H1 (cell line): ENCODE measurements around the gene KCNAB2. TPM values are rescaled to one million over a fixed set of nuclear protein-coding genes. Genes with fewer than 3 reads are reported as not detected.

ENCODE experiments used
- ASH2L ChIP-seq: fragments of 200-600, 300-600 bp; sonication (generic); IDR thresholded peaks from one replicate; pipeline ENCODE4 v1.7.1; 2017; ENCODE audit warnings: low read length
- BACH1 ChIP-seq: IDR thresholded peaks from 2 replicates; pipeline ENCODE4 v1.6.1; 2012; ENCODE audit warnings: low read length, improper control_type of control experiment
- CBX8 ChIP-seq: fragments of 300-800, 300-1000 bp; sonication (generic); IDR thresholded peaks from 2 replicates; pipeline ENCODE4 v1.7.1; 2016; ENCODE audit warnings: low read depth, low read length, borderline replicate concordance
- CEBPB ChIP-seq: IDR thresholded peaks from 2 replicates; pipeline ENCODE4 v1.6.1; 2012; ENCODE audit warnings: low read depth, low read length
- CHD1 ChIP-seq: IDR thresholded peaks from 2 replicates; pipeline ENCODE4 v1.6.1; 2012; ENCODE audit warnings: low read depth, low read length, improper control_type of control experiment
- CHD2 ChIP-seq: IDR thresholded peaks from 2 replicates; pipeline ENCODE4 v1.6.1; 2012; ENCODE audit warnings: low read length, improper control_type of control experiment
- CHD7 ChIP-seq: fragments of 300-600 bp; sonication (generic); IDR thresholded peaks from 2 replicates; pipeline ENCODE4 v1.7.1; 2012; ENCODE audit warnings: low read length, moderate library complexity, mild to moderate bottlenecking, inconsistent platforms; ENCODE audit not compliant: insufficient replicate concordance
- MAFK ChIP-seq: IDR thresholded peaks from 2 replicates; pipeline ENCODE4 v1.6.1; 2012; ENCODE audit warnings: low read depth, mild to moderate bottlenecking, improper control_type of control experiment, low read length
- MAX ChIP-seq: IDR thresholded peaks from 2 replicates; pipeline ENCODE4 v1.6.1; 2012; ENCODE audit warnings: inconsistent platforms
- NRF1 ChIP-seq: IDR thresholded peaks from 2 replicates; pipeline ENCODE4 v1.6.1; 2011; ENCODE audit warnings: mild to moderate bottlenecking, low read depth, low read length, improper control_type of control experiment
- RNF2 ChIP-seq: fragments of 200-900, 300-1000 bp; sonication (generic); IDR thresholded peaks from 2 replicates; pipeline ENCODE4 v1.7.1; 2016; ENCODE audit warnings: borderline replicate concordance, low read depth, mild to moderate bottlenecking, antibody characterized with exemption, low read length; ENCODE audit not compliant: poor library complexity, severe bottlenecking; ENCODE audit errors: missing control alignments
- TBP ChIP-seq: IDR thresholded peaks from 2 replicates; pipeline ENCODE4 v1.6.1; 2011; ENCODE audit warnings: low read depth, low read length, improper control_type of control experiment
- TCF12 ChIP-seq: IDR thresholded peaks from 2 replicates; pipeline ENCODE4 v1.6.1; 2011; ENCODE audit warnings: low read depth, mild to moderate bottlenecking, low read length
- polyA plus RNA-seq, 7 experiments: library from polyadenylated mRNA; depleted of rRNA in 3 of 7; stranded (reverse) in 5 of 7; unstranded in 2 of 7; fragments of >200 nt in 5 of 7; fragments of 200-250 nt in 2 of 7; gene quantifications; 1 replicate in 5 of 7; 2 replicates in 1 of 7; 4 replicates in 1 of 7; pipeline versions ENCODE4 v1.2.1 to v1.2.3, GENCODE V29; 2011 to 2013; ENCODE audit warnings: missing spikeins in 2 of 7, mixed read lengths in 2 of 7
- total RNA-seq: library from RNA; stranded (reverse); fragmentation: NEBNext Ultra II Directional; extraction: Animal tissue kit (Norgen Biotek cat#: 25700); gene quantifications from 2 replicates; pipeline ENCODE4 v1.2.1, GENCODE V29; 2021

KCNAB2 gene
- total and polyA plus RNA-seq, 2 of the 8 experiments (the other 6 are each of a cell fraction or from before 2014, with no cell fraction given), result 4.5 to 7.0 TPM

GRCh38 chr1:6131561-6131960 is 85.9 kb downstream of the KCNAB2 start (continued):
- no peak for TF ChIP-seq CHD7
- no peak for TF ChIP-seq CEBPB
- TF ChIP-seq NRF1, result no peak
- TF ChIP-seq CBX8, result no peak
- no peak for TF ChIP-seq CHD1
- no peak for TF ChIP-seq TBP
- no peak for TF ChIP-seq MAFK
- TF ChIP-seq TCF12, result no peak
- TF ChIP-seq CHD2, result no peak
- TF ChIP-seq RNF2, result no peak
- TF ChIP-seq BACH1, result no peak
- no peak for TF ChIP-seq MAX
- no peak for TF ChIP-seq ASH2L
